SK-N-SH treated with all-trans-retinoic acid at 6 μM for 48 hours (cell line): ENCODE results near the gene C10orf105.

ENCODE experiments used
- GLIS3 ChIP-seq: fragments of 250-450 bp; sonication (Bioruptor Pico); IDR thresholded peaks from 2 replicates; pipeline ENCODE4 v1.5.0; 2020; ENCODE audit warnings: mild to moderate bottlenecking, moderate library complexity
- OSR1 ChIP-seq: fragments of 250-450 bp; sonication (Bioruptor Pico); IDR thresholded peaks from 2 replicates; pipeline ENCODE4 v1.8.0; 2022; ENCODE audit warnings: moderate library complexity, mild to moderate bottlenecking, inconsistent platforms
- RARB ChIP-seq: fragments of 250-450 bp; sonication (Bioruptor Pico); IDR thresholded peaks from 2 replicates; pipeline ENCODE4 v1.8.0; 2021; ENCODE audit warnings: mild to moderate bottlenecking, moderate library complexity

- TF ChIP-seq OSR1 = no peak
- TF ChIP-seq RARB (CRISPR knock-in tag) = no peak
- no peak for TF ChIP-seq GLIS3 (CRISPR knock-in tag)
Observed at GRCh38 chr10:71698737-71699136, 20.8 kb downstream of the C10orf105 start.
